T47D (cell line): ENCODE measurements around the gene DDX28.
"Not testable (repeated sequence)": the region's sequence is repeated elsewhere in the genome, so short reads cannot be mapped to it uniquely, and the experiment has no call there.

Source experiments
- DNase-seq, 2 experiments: peaks; one replicate each; pipeline versions ENCODE4 v3.0.0 to v3.0.0-alpha.2; 2011 to 2012; ENCODE audit warnings: low read depth in 1 of 2, low spot score in 1 of 2
- JUND ChIP-seq: IDR thresholded peaks from 2 replicates; pipeline ENCODE4 v1.6.1; 2012; ENCODE audit warnings: low read depth
- in situ Hi-C: cut with HindIII; loops from 2 replicates; pipeline ENCODE4 v1.10.0; 2016; ENCODE audit warnings: low sequenced_read_pairs, low pct_unique_long_range_greater_than_20kb

Gene DDX28

DNA sequence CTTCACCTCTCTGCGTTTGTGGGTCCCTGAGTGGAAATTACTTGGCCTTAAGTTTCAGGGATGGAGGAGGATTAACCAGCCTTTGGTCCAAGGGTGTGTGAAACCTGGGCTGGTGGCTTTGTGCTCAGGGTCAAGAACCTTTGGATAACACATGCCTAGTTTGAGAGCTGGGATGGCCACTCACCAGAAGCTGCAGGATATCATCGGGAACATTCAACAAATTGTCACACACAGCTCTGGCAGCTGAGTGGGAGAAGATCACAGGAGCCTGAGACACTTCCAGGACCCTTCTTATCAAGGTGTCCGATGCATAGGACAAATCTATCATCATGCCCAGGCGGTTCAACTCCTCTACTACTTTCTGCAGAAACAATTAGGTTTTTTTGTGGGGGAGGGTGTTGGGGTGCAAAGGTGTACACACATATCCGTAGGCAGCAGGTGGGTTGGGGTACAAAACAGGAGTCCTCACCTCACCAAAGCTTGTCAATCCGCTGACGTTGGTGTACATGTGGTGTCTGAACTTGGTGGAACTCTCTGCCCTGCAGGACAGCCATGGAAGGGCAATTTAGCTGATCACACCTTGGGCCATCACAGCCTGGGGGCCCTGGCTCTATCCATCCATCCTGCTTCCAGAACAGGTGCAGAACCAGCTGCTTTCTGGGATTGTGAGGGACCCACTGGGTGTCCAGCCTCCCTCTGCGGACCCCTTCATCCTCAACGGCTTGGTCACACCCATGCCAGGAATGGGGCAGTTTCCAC, 45.4 kb downstream of the DDX28 start:
- DNase-seq: no peak
- in situ Hi-C loops: no loop called here
- no peak for TF ChIP-seq JUND

GRCh38 chr16:67977005-67977404, 46.0 kb downstream of the DDX28 start:
- TF ChIP-seq JUND: no peak

DNA sequence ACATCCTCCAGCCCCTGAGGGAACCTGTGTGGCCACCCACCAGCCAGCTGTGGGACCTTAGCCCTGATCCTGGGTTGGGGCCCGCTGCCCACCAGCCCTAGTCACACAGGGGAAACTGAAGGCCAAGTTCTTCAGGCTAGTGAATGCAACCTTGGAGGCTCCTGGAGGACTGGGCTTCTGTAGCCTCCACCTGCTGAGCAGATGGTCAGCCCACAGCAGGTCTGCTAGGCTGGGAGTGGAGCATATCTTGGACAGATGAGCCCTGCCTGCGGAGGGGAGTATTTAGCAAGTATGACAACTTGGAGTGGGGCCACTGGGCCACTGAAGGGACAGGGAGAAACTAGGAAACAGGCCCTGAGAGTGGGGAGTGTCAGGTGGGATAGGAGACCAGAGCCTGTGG, 46.8 kb downstream of the DDX28 start:
- no peak for TF ChIP-seq JUND
- no peak for DNase-seq
- in situ Hi-C loops: no loop called here

More at GRCh38 chr16:67977005-67977404, 46.0 kb downstream of the DDX28 start:
- DNase-seq: no peak
- in situ Hi-C loops: no loop called here

DNA sequence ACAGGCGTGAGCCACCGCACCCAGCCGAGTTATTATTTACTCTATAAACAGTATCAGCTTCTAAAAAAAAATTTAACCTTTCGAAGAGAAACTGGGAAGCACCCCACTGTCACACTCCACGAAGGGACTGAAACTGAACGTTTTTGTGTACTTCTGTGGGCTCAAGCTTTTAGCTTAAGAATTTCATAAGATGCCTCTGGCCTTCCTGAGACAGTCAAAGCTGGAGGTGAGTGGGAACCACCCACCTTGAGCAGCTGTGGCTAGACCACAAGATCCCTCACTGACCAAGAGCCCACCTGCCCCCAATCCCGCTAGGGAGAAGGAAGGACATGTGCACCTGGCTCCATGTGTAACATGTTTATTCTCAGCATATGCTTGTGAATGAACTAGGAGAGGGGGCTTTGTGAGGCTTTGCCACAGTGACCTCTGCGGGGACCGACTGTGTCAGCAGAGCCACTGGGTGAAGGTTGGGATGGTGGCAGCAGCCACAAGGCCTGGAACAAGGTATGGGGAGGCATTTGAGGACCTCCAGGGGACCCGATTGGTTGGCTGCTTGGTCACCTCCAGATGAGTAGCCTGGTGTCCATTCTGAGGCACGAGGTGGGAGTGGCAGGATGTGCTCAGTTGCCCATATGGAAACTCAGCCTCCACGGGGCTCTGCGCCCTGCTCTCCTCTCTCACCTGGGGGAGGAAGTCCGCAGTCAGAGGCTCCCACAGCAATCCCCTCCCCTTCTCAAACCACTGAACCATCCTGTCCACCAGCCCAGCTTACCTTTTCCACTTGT, 47.5 kb downstream of the DDX28 start:
- in situ Hi-C loops: no loop called here
- DNase-seq: no peak
- TF ChIP-seq JUND: no peak

DNA sequence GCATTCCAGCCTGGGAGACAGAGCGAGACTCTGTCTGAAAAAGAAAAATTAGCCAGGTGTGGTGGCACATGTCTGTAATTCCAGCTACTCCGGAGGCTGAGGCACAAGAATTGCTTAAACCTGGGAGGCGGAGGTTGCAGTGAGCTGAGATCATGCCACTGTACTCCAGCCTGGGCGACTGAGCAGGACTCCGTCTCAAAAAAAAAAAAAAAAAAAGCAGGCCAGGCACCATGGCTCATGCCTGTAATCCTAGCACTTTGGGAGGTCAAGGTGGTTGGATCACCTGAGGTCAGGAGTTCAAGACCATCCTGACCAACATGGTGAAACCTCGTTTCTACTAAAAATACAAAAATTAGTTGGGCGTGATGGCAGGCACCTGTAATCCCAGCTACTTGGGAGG, 50.7 kb downstream of the DDX28 start:
- in situ Hi-C loops, DNase-seq: not testable (repeated sequence)

DNA sequence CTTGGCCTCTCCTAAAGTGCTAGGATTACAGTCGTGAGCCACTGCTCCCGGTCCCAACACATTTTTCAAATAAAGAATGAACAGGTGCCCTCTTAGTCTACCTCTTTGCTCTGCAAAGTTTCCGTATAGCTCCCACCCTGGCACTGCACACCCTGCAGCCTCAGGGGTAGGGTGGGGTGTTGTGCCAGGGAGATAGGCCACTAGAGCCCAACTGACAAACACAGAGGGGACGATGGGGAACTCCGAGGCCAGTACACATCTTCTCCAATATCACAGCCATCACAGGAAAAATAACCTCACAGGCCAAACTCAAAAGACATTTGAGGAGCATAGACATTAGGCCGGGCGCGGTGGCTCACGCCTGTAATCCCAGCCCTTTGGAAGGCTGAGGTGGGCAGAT, 51.9 kb downstream of the DDX28 start:
- in situ Hi-C loops: no loop called here
- no peak for DNase-seq
- TF ChIP-seq JUND: no peak
